CD4-positive, alpha-beta T cell treated with Interleukin-6 for 4 hours (primary cell): Measurements from ENCODE around the gene SPPL2A.
"Not testable (repeated sequence)": the region's sequence is repeated elsewhere in the genome, so short reads cannot be mapped to it uniquely, and the experiment has no call there.

Experiments
- DNase-seq: peaks from one replicate; pipeline ENCODE4 v3.0.0-alpha.2; 2020; ENCODE audit warnings: mixed read lengths

SPPL2A gene, protein sequence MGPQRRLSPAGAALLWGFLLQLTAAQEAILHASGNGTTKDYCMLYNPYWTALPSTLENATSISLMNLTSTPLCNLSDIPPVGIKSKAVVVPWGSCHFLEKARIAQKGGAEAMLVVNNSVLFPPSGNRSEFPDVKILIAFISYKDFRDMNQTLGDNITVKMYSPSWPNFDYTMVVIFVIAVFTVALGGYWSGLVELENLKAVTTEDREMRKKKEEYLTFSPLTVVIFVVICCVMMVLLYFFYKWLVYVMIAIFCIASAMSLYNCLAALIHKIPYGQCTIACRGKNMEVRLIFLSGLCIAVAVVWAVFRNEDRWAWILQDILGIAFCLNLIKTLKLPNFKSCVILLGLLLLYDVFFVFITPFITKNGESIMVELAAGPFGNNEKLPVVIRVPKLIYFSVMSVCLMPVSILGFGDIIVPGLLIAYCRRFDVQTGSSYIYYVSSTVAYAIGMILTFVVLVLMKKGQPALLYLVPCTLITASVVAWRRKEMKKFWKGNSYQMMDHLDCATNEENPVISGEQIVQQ

GRCh38 chr15:50765195-50765967 is at the start of gene SPPL2A:
SPPL2A (minus strand) TSS chr15:50765706; CDS start chr15:50765533, 173 bp downstream.
- peak; percentile 82 for DNase-seq

DNA sequence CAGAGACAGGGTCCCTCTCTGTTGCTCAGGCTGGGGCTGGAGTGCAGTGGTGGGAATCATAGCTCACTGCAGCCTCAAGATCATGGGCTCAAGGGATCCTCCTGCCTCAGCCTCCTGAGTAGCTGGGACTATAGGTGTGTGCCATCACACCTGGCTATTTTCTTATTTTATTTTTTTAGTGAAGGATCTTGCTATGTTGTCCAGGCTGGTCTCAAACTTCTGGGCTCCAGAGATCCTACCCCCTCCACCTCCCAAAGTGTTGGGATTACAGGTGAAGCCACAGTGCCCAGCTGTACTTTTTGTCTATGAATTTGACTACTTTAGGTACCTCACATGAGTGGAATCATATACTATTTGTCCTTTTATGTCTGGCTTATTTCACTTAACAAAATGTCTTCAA is 49.1 kb upstream of the SPPL2A start:
- no peak for DNase-seq

- DNase-seq, result no peak
Measured at GRCh38 chr15:50813865-50814264, 48.4 kb upstream of the SPPL2A start.

- no peak for DNase-seq
Measured at GRCh38 chr15:50813089-50813488, 47.6 kb upstream of the SPPL2A start.

DNA sequence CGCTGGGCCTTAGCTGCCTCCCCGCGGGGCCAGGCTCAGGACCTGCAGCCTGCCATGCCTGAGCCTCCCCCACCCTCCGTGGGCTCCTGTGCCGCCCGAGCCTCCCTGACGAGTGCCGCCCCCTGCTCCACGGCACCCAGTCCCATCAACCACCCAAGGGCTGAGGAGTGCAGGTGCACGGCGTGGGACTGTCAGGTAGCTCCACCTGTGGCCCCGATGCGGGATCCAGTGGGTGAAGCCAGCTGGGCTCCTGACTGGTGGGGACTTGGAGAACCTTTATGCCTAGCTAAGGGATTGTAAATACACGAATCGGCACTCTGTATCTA is 46.6 kb upstream of the SPPL2A start:
- not testable (repeated sequence) for DNase-seq

GRCh38 chr15:50811461-50812180 is 46.1 kb upstream of the SPPL2A start:
- not testable (repeated sequence) for DNase-seq

DNA sequence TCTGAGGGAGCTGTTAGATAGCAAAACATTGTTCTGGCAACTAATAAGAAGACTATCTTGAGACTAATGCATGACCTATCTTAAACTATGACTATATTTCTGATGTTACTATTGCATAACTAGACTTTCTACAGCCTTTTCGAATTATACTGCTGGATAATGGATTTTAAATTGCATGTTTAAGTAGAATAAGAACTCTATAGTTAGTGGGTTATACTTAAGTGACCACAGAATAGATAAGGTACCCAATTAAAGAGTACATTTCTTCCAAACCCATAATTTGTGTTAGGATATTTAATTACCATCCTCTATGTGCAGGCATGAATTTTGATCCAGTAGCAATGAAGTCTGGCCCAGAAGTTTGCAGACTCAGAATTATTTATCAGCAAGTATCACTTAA is 44.6 kb upstream of the SPPL2A start:
- no peak for DNase-seq

- no peak for DNase-seq
Measured at GRCh38 chr15:50808728-50809127, 43.2 kb upstream of the SPPL2A start.

- DNase-seq, result no peak
Measured at GRCh38 chr15:50803479-50804180, 38.1 kb upstream of the SPPL2A start.

DNA sequence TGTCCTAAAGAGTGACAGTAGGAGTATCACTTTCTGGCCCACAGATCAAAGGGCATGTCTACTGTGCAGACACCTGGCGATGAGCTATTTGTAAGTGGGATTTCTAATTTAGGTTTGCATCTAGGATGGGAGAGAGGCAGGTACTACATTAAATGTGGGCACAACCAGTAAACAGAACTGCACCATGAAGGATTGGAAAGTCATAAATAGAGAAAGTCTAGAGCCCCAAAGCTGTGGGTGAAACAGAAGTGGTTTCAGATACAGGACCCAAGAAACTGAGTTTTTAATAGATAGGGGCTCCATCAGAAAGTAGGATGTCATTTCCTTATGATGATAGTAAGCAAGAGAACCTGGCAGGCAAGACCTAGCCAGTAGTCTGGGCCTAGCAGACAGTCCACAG is 35.2 kb upstream of the SPPL2A start:
- no peak for DNase-seq

DNA sequence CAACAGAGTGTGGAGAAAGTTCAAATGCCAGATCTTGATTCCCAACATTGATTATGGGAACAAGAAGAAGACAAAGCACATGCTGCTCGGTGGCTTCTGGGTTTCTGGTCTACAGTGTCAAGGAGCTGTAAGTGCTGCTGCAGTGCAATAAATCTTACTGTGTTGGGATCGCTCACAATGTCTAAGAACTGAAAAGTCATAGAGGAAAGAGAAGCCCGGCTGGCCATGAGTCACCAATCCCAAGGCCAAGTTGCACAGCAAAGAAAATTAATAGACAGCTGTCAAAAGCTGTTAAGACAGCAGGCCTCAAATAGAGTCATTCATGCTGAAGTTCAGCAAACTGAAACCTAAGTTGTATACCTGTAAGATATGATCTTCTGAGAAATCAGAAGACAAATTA is 33.2 kb upstream of the SPPL2A start:
- no peak for DNase-seq

DNA sequence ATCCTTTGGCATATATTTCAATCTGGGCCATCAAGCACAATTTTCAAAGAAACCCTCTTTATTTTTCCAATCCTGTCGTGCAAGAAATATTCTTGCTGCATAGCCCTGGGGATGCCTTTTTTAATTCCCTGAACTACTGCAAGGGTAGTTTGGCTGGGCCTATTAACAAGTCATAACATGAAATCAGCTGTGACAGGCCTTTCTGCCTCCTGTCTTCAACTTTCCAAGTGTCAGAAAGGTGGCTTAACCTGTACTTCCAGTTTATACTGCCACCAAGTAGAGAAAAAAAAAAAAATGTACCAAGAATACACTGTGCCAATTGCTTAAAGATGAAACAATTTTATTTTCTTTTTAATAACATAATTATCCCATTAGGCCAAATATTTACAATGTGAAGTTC is 32.4 kb upstream of the SPPL2A start:
- DNase-seq, result no peak

DNA sequence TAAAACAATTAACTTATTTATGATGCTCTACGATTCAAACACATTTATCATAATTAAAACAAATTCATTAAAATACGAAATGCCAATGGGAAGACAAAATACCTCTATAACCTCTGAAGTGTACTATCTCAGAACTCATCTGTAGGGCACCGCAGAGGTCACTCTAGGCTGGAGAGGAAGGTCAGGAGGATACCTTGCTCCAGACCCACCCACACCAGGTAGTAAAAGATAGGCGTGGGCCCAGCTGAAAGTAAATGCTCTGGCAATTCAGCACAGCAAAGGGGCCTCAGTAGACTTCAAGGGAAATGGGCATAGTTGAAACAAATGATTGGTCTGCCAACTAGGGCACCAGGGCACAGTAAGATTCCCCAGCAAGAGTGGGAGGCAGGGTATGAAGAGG is 26.0 kb upstream of the SPPL2A start:
- no peak for DNase-seq

DNA sequence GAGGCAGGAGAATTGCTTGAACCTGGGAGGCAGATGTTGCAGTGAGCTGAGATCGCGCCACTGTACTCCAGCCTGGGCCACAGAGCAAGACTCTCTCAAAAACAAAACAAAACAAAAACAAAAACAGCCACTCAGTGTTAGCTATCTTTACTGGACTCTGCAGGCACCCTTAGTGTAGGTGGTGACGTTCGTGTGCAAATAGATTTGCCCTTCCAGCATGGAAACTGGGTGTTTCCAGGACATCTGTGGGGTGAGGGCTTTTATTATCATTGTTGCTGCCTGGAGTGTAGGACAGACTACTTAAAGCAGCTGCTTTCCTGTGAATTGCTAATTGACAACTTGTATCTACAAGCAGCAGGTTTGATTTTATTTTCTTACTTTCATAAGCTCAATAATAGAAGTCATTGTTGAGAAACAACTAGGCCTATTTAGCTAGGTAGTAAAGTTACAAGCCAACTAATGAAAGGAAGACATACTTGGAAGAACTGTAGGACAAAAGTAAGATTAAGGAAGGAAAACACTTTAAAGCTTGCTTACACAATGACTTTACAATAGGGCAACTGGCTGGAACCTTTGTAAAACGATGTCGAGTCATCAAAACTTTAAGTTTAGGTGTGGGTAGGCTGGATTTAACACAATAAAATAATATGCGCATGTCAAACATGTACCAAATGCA is 25.4 kb upstream of the SPPL2A start:
- no peak for DNase-seq

GRCh38 chr15:50786871-50787270 is 21.4 kb upstream of the SPPL2A start:
- no peak for DNase-seq

DNA sequence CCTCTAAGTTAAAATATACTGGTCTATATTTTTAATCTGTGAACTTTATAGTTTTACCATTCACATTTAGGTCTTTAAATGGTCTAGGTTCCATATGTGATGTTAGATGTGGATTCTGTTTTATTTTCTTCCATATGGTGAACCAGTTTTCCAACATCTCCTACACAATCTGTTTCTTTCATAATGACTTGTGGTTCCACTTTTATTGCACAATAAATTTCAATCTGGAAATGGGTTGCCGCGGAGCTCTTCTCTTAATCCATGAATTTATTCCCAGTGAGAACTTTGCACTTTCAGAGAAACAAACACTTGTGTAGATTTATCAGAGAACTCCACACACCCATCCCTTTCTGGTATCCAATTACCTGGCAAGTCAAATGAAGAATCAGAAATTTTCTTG is 20.9 kb upstream of the SPPL2A start:
- DNase-seq, result no peak

- no peak for DNase-seq
Measured at GRCh38 chr15:50783895-50784294, 18.4 kb upstream of the SPPL2A start.

DNA sequence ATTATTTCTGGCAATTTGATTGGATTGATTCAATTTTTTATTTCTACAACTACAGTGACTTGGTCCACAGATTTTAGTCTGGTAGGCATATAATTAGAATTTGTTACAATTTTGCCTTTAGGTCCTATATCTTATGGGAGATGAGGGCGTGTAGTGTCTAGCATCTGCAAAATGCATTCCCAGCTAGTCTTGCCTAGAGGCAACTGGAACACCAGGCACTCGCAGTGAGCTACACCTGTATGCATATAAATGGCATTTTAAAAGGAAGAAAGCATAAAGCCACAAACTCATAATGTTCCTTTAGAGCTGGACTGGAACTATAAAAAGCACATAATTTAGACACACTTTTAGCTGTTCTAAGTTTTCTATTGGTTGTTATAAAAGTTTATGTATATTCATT is 17.9 kb upstream of the SPPL2A start:
- no peak for DNase-seq

DNA sequence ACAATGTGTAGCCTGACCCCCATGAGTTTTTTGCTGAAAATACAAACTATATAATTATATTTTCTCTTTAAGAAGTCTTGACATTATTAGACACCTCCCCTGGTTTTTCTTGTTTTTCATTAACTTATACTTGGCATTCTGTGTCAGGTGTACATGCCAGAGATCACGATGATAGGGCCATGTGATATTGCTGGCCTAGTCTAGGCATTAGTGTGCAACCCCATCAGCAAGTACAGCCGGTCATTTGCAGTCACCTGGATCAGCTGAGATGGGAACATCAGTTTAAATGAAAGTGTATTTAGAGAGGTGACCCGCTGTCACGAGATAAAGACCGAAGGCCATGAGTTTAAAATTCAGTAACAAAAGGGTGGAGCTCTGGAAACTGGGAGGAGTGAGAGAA is 12.6 kb upstream of the SPPL2A start:
- DNase-seq, result no peak

GRCh38 chr15:50777042-50777441 is 11.5 kb upstream of the SPPL2A start:
- DNase-seq, result no peak

DNA sequence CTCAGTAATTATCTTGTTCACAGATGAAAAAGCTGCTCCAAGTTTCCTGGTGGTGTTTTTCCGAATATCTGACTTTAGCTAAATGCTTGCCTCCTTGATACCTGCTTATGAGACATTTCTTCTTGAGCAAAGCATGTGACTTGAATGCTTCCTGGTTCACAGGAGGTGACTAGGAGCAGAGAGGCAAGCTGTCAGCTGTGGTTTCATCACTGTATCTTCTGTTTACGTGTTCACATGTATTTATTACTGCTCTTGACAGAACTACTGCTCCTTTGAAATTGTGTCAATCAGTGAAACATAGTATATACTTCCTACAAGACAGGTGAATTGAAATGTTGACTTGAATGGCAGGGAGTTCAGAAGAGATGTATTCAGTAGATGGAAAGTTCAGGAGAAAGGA is 8.9 kb upstream of the SPPL2A start:
- no peak for DNase-seq

- no peak for DNase-seq
Measured at GRCh38 chr15:50773389-50773788, 7.9 kb upstream of the SPPL2A start.
